HG02970 (cell line): ENCODE measurements around the gene LPP.

Source experiments
- ATAC-seq: cut with Tn5 transposase; IDR thresholded peaks from one replicate; pipeline ENCODE4 v1.9.1; 2021; ENCODE audit warnings: mild to moderate bottlenecking, moderate library complexity, moderate number of reproducible peaks; ENCODE audit not compliant: unreplicated experiment, low FRiP score

LPP gene

DNA sequence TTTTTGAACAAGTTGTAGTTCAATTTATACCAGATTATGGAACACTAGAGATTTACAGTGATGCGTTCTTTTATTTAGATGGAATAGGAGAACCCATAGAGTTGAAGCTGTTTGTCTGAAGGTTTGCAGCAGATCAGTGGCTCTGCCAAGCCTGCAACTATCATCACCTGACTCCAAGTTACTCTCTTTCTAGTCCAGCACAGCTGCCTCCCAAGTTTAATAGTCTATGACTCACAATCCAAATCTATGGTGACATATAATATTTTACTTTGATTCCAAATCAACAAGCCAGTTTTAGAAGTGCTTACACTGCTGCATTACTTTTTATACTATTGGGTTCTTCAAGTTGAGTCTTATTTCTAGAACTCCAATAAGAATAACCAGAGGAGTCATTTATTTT lies 400.4 kb downstream of the LPP start:
- ATAC-seq: no peak

DNA sequence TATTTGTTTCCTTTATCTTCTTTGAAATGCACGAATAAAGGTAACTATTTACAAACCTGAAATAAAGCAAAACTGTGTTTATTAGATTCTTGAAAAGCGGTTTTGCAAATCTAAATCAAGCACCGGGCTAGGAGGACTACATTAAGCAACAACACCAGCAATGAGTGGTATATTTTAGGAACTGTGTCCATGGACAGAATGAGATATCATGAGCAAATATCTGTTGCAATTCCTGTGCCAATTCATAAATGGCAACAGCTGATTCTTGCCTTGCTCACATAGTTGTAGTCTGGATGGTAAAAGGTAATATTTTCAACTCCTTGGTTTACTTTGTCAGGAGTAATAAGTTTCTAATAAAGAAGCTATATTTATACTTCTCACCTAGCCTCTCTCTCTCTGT lies 403.3 kb downstream of the LPP start:
- no peak for ATAC-seq

DNA sequence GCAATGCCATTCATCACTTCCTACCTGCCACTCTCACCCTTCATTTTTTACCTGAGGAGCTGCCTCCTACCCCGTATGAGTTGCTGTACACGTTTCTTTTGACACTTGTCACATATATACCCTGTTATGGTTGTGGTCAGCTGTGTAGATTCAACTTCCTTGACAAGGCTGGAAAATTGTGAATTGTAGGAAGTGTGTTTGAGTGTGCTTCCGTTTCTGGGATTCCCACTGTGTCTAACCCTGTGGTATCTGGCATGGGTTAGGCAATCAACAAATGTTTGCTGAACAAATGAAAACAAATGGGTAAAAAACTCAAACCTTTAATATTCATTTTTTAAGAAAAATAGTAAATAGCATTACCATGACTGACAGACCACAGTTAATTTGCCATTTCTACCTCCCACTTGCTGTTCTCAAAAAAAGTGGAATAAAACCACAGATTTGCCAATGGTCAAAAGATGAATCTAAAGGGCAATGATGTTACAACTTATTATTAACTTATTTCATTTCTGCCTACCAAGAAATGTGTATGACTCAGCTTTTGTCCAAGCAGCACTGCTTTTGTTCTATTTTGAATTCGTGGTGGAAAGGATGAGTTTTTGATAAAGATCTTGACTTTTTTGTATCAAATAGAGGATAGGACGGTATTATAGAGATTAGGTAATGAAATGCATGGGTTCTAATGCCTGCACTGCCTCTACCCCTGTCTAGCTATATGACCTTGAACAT lies 404.6 kb downstream of the LPP start:
- ATAC-seq: no peak

DNA sequence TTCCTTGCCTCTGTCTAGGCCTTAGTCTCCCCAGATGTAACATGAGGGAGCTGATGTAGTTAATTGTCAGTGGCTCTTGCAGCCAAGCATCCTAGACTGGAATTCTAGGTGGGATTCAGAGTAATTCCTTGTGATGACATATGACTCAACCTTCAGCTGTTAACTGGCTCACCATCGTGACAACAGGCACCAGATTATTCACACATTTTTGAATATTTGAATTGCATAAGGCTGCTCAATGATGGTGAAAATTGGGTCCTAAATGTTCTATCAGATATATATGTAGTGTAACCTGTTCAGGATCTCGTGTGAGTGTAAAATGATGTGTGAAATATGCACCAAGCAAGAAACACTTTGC lies 405.1 kb downstream of the LPP start:
- ATAC-seq: no peak

DNA sequence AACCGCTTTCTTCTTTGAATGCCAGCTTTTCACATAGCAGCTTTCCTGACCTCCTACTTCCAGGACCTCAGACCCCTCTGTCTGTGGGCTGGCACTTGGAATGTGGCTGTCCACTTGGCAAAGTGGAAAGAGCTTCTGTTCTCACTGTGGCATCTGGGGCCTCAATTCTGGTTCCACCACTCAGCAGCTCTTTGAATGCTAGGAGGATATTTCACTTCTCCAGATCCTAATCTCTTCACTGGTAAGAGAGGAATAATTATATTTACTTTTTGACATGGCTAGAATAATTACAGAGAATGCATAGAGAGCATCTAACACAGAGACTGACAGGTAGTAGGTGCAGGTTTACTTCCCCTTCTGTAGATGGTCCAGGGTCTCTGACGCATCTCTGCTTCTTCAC lies 405.9 kb downstream of the LPP start:
- no peak for ATAC-seq

DNA sequence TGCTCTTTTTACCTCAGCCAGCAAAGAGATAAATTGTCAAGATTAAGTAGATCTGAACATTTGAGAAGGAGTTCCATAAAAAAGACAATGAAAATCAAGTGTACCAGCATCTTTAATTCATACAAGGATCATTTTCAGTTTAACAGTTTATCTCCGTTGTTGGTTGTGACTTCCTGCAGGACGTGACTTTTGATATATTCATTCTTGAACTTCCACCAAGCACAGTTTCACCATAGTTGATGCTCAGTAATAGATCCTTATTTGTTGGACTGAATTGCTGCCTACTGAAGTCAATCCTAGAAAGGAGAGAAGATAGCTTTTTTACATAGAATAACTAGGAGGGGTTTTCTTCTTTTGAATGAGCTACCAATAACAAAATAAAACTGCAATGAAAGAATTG lies 408.2 kb downstream of the LPP start:
- no peak for ATAC-seq

DNA sequence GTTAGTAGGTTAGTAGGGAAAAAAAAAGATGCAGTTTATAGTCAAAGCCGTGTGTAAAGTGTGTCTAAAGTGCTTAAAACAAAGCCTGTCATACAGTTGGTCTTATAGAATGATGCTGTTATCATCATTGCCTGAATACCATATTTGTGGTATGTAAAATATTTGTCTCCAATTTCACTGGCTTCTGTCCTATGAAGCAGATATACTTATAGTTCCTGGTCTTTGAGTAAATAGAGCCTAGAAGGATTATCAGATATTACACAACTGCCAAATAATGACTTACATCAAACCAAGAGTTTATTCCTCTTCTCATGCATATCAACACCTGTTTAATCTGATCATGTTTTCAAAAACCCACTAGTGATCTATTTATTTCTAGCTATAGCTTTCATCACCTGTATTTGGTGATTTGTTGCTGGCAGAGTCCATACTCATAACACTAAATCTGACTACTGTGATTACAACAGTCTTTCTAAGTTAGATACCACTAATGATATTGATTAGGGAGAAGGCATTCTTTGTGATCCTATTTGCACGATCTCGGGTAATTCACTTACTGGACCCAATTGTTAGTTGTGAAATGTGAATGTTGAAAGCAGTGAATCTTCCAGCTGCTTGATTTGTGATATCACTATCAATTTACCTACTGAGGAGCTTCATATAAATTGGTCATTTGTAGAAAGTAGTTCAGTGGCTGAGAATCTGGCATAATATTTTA lies 413.7 kb downstream of the LPP start:
- ATAC-seq: no peak

DNA sequence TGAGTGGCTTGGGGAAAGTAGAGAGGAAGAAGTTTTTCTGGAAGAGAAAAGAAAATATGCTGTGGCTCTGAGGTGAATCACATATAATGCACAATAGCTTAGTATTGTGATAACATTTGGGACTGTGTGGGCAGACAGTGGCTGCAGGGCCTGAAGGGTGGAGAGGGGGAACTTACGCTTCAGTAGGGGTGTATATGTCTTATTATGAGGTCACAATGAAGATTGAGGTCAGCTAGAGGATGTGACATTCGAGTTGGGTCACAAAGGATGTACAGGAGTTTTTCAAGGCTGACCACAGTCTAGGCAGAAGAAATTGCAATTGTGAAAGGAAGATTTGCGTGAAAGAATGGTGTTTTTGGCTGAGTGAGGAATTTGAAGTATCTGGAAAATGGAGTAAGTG lies 414.8 kb downstream of the LPP start:
- ATAC-seq: no peak

DNA sequence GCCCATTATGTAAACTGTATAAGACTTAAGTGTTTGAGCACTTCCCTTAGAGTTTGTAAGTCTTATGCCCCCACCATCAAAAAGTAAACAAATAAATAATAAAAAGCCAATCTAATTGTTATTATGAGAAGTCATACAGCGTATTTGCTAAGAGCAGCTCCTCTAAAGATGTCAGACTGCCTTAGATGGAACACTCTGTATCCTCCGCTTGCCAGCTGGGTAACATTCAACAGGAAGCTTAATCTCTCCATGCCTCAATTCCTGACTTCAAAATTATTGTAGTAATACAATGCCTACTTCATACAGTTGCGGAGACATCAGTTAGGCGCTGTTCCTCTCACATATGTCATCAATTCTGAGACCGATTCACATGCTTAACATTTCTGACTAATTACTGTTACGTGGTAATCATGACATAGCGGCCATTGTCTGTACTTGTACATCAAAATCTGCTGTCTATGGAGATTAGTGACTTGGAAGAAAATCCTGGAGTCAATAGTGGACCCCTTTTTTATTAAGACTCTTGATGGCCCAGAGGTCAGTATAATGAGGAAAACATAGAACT lies 417.7 kb downstream of the LPP start:
- no peak for ATAC-seq

DNA sequence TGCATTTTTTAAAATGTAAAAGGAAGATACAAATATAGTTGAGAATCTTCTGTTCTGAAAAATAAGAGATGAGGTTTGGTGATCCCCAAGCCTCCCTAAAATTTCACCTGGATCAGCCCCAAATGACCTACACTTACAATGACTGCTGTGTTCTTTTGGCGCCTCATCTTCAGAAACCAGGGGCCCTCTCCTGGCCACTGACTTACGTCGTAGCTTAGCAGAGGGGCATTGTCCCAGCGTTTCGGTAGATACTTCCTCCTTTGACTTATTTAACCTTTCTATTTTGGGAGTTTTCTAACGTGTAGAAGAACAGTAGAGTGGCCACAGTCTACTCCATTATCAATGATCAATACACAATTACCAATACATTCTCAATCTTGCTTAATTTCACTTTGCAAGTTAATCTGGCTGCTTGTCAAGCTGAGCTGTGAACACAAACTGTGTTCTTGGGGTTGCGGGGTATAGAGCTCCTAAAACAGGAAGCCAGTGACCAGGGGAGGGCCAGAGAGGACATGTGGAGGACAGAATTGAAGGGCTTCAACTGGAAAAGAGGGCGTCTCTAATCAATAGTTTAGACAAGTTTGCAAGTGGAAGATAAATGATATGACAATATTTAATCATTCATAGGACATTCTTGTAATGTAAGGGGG lies 419.5 kb downstream of the LPP start:
- no peak for ATAC-seq

DNA sequence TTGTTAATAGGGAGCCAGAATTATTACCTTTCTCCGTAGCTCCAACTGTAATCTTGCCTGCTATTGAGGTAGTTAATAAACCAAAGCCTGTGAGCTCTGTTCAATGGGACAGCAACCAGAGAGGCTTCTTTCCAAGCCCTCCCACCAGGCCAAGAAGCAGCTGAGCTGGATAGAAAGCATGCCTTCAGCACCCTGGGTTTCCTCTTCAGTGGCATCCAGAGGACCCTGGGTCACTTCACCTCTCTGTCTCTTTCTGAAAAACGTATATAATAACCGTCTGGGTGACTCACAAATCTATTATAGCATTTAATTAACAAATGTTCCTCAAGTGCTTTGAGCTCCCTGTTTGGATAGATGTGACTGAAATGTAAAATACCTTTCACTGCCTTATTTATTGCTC lies 420.0 kb downstream of the LPP start:
- no peak for ATAC-seq

DNA sequence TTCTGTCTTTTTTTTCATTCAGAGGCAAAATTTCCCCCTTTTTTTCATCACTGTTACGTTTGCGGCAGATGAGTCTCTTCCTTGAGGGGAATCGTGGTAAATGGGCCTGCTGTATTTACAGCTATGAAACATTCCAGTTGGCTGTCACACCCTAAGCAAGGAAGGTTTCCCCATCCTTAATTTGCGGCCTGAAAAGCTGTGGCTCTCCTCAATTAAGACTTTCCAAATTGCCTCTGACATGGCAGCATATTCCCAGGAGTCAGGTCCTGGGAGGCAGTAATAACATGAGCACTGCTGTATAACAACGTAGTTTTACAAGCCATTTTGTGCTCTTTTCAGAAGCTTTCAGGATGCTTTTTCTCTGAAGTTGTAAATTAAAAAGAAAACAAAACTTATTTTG lies 420.9 kb downstream of the LPP start:
- no peak for ATAC-seq

DNA sequence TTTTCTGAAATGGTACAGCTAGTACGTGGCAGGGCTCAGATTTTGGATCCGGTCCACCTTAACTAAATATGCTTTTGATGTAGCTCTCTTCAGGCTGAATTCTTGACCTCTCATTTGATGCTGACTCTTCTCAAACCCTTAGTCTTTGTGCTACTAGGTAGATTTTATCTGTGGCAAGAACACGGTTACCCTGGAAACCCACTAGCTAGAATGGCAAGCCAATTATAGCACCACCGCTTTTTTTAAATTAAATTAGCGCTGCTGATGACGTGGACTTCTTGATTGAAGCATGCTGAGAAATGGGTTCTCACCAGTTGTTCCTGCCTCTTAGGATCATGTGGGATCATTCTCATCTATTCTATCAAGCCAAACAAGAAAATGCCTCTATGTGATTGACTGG lies 421.5 kb downstream of the LPP start:
- no peak for ATAC-seq

DNA sequence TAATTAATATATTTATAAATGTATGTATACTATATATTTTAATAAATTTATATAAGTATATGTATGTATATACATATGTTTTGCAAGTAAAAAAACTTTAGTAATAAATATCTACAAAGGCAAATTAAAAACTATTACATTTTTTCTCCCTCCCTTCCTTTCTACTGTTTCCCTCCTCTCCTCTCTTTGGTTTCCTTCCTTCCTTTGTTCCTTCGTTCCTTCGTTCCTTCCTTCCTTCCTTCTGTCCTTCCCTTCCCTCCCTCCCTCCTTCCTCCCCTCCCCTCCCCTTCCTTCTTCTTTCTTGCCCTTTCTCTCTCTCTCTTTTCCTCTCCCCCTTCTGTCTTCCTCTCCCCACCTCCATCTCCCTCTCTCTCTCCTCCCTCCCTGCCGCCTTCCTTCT lies 423.6 kb downstream of the LPP start:
- ATAC-seq: no peak

DNA sequence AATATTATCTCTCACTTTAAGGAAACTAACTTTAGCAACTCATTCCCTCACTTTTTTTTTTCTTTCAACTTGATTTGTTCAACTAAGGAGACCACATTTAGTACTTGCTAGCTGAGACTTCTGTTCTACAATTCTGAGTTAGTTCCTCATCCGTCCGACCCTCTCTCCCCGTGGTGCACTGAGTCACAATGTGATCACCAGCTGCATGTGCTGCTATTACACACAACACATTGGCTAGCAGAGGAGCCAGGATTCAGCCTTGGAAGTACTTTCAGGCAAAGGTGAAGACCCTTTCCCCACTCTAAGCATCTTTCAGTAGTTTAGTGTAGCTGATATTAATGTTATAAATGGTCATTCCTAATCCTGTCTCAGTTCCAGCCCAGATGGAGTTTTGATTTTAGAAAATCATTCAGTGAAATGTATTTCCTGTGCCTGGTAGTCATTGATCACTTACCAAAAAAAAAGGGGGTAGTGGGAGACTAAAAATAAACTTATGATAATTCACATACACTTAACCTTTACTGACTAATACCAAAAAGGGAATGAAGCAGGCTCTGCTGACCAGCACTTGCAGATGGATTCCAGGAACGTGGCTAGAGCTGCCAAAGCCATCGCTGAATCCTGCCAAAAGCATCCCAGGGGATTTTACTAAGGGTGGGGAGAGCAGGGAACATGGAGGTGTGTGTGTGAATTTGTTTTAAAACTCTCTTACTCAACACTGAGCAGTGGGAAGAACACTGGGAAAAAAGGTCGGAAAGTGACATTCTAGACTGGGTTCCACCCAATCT lies 424.8 kb downstream of the LPP start:
- ATAC-seq: no peak

DNA sequence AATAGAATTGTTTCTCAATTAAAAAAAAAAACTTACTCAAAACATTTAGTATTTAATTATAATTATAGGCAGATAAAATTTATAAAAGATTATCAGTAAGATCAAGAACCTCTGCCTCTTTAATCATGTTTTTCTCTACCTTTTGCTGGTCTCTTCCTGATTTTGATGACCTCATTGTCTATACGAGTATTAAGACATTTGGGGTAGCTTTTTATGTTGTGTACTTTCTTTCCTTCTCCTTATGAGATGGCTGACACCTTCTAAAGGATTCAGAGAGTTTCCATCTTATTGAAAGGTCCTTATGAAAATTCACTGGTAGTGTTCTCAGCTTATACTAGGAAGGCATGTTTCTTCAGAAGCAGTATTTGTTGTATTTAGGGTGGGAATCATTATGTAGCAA lies 426.3 kb downstream of the LPP start:
- no peak for ATAC-seq

DNA sequence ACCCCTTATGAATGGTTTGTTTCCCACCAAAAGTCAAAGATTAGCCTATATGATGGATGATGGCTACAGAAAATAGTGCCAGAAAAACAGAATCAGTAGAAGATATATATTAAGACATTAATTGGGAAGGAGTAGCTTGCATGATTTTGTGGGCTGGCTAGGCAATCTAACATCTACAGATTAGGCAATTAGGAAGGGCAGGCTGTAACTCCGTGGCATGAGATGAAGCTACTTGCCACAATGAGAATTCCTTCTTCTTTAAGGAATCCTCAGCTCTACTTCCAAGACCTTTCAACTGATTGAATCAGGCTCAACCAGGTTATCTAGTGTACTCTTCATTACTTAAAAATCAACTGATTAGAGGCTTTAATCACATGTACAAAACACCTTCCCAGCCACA lies 426.7 kb downstream of the LPP start:
- ATAC-seq: no peak

DNA sequence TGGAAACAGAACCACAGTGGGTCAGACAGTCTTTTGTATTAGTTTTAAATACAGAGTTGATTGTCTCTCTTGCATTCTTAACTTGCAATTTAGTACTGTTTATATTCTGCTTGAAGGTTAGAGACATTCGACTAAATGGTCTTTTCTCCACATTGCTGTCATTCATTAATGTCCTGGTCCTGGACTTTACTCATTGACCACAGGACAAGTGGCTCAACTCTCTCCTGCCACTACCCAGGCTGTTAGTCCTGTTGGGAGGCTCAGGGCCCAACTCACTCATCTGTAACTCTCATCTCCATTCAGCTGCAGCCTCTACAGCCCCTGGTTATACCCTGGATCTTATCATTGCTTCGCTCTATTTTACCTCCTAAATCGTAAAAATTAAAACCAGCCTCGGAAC lies 427.4 kb downstream of the LPP start:
- no peak for ATAC-seq

DNA sequence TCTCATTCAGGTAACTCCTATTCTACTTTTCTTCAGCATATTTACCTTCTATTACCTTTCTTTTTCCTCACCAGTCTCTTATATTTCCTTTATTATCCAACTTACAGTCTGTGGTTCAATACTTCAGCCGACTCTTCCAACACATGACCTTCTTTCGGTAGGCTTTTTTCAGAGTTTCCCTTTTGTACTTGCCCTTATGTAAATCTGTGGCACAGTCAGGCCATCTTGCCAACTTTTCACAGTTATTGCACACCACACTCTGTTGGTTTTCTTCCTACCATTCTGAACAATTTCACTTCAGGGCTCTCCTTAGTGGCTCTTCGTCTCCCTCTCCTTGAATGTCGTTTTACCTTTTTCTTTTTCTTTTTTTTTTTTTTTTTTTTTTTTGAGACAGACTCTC lies 427.8 kb downstream of the LPP start:
- no peak for ATAC-seq

DNA sequence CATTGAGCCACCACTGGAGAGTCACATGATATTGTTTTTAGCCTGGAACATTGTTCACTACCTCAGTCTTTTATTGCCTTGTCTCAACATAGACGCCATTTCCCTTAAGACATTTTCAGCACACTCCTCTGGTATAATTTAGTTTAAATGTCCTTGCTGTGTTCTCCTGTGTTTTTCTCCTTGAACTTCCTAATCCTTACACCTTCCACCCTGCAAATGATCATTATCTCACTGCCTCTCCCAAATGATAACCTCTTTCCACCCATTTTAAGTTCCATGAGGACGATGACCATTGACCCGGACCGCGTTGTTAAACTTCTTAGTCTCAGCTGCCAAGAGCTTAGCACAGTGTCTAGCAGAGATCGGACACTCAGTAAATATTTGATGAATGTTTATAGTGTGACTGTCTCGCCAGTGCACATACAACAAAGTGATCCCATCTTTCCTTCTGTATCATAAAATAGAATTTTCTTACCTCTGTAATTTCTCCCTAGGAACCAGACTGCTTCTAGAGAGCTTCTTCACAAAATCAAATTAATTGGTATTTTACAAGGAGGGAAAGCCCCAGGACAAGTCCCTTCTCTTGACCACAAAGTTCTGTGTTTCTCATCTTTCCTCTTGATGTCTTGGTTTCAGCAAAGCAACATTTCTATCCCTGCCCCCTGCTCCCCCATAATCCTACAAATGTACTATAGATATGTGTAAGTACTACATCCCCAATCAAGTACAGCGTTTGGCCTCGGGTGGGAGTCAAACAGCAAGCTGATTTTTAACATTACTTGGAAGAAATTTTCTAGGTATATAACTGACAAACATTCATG lies 429.6 kb downstream of the LPP start:
- ATAC-seq: no peak
